Tibial nerve (tissue), 4 donors: ENCODE data around the gene LY6G5B.

Source experiments
- EP300 ChIP-seq, 2 donors: sonication (generic); formaldehyde crosslinking; IDR thresholded peaks; one replicate each; pipeline ENCODE4 v1.6.1; 2017; ENCODE audit warnings: antibody characterized with exemption in 2 of 2, mild to moderate bottlenecking in 1 of 2
- POLR2A ChIP-seq, 2 donors: fragments of 450-650 bp; IDR thresholded peaks; one replicate each; pipeline ENCODE4 v1.6.1; 2017; ENCODE audit warnings: antibody characterized with exemption in 2 of 2, mild to moderate bottlenecking in 2 of 2, moderate library complexity in 2 of 2
- TF ChIP-seq, protein P1 (sequence below), 5 experiments: fragments of 200-600 bp in 3 of 5; fragments of 450-650 bp in 2 of 5; sonication (generic) in 3 of 5; IDR thresholded peaks; one replicate each; pipeline ENCODE4 v1.5.1; 2016 to 2019; ENCODE audit warnings: antibody characterized with exemption in 5 of 5, mild to moderate bottlenecking in 3 of 5, moderate library complexity in 2 of 5

GRCh38 chr6:31652925-31653724, 16.7 kb upstream of the LY6G5B start:
- TF ChIP-seq POLR2A (IDR thresholded peaks at IDR 0.05): no peak
- TF ChIP-seq, protein P1, sequence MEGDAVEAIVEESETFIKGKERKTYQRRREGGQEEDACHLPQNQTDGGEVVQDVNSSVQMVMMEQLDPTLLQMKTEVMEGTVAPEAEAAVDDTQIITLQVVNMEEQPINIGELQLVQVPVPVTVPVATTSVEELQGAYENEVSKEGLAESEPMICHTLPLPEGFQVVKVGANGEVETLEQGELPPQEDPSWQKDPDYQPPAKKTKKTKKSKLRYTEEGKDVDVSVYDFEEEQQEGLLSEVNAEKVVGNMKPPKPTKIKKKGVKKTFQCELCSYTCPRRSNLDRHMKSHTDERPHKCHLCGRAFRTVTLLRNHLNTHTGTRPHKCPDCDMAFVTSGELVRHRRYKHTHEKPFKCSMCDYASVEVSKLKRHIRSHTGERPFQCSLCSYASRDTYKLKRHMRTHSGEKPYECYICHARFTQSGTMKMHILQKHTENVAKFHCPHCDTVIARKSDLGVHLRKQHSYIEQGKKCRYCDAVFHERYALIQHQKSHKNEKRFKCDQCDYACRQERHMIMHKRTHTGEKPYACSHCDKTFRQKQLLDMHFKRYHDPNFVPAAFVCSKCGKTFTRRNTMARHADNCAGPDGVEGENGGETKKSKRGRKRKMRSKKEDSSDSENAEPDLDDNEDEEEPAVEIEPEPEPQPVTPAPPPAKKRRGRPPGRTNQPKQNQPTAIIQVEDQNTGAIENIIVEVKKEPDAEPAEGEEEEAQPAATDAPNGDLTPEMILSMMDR (IDR thresholded peaks at IDR 0.05): peak in 1 of 5 experiments; percentile 12
- TF ChIP-seq EP300 (IDR thresholded peaks at IDR 0.05): no peak
